Effector memory CD4-positive, alpha-beta T cell (primary cell): Measurements from ENCODE around the gene AK5.
A peak's percentile ranks its signal among the peaks of the same experiment; 100 is the strongest.

Source experiments
- DNase-seq, 3 donors: peaks; one replicate each; pipeline ENCODE4 v3.0.0-alpha.2; 2020
- H3K27ac ChIP-seq: 2 replicates; pipeline ENCODE4 v1.7.0; 2013; ENCODE audit warnings: mild to moderate bottlenecking, low read length, moderate library complexity; ENCODE audit not compliant: insufficient read depth, poor library complexity, severe bottlenecking
- H3K27me3 ChIP-seq: replicated peaks from 2 replicates; pipeline ENCODE4 v1.7.0; 2013; ENCODE audit warnings: mild to moderate bottlenecking, low read length; ENCODE audit not compliant: insufficient read depth, control insufficient read depth, poor library complexity, severe bottlenecking
- H3K36me3 ChIP-seq: 2 replicates; pipeline ENCODE4 v1.7.0; 2013; ENCODE audit warnings: mild to moderate bottlenecking, low read length, moderate library complexity; ENCODE audit not compliant: control insufficient read depth, insufficient read depth
- H3K4me1 ChIP-seq: 2 replicates; pipeline ENCODE4 v1.7.0; 2013; ENCODE audit warnings: low read length, mild to moderate bottlenecking; ENCODE audit not compliant: control insufficient read depth, insufficient read depth, poor library complexity, severe bottlenecking
- H3K4me3 ChIP-seq: 2 replicates; pipeline ENCODE4 v1.7.0; 2013; ENCODE audit warnings: low read length, low read depth, mild to moderate bottlenecking; ENCODE audit not compliant: insufficient read depth, poor library complexity, severe bottlenecking
- H3K9me3 ChIP-seq: 2 replicates; pipeline ENCODE4 v1.7.0; 2013; ENCODE audit warnings: mild to moderate bottlenecking, low read length, moderate library complexity; ENCODE audit not compliant: control insufficient read depth
- total RNA-seq, 3 donors: gene quantifications; one replicate each; lab custom pipeline; 2026; lab: John Stamatoyannopoulos, UW

AK5 gene, protein sequence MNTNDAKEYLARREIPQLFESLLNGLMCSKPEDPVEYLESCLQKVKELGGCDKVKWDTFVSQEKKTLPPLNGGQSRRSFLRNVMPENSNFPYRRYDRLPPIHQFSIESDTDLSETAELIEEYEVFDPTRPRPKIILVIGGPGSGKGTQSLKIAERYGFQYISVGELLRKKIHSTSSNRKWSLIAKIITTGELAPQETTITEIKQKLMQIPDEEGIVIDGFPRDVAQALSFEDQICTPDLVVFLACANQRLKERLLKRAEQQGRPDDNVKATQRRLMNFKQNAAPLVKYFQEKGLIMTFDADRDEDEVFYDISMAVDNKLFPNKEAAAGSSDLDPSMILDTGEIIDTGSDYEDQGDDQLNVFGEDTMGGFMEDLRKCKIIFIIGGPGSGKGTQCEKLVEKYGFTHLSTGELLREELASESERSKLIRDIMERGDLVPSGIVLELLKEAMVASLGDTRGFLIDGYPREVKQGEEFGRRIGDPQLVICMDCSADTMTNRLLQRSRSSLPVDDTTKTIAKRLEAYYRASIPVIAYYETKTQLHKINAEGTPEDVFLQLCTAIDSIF
- 4.1 to 24.0 (median 17.4) reads per million in 3 donors for total RNA-seq

DNA sequence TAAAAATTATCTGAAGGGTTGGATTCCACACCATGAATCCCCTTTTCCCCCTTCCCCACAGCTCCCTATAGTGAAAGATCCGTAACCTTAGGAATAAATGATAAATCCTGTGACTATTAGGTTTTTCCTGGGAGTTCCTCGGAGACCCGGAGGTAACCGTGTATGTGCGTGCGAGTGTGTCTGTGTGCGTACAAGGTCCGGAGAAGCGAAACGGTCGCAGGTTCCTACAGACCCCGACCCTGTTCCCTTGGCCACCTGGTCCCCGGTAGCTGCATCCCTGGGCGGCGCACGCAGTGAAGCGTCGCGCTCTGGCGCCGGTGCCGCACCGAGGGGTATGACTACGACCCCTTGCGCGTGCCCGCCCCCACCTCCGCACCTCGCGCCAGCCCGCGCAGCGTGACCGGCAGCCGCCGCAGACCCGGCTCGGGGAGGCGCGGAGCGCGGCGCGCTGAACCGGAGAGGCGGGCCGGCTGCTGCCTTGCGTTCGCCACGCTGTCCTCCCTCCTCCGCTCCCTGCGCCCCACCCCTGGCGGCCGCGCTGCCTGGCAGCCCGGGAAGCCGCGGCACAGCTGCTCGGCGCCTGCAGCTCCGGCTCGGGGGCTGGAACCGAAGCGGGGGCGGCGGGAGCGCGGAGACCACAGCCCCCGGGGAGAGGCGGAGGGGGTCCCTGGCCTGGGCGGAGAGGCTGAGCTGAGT is at the start of gene AK5:
Gene AK5, plus strand, starts transcription at position 529 of the 696 bp plus-strand sequence. CDS start 295 bp downstream, outside the sequence.
- H3K36me3 ChIP-seq = no peaks in the 10 kb centered on the region
- DNase-seq = peak in 1 of 3 donors; percentile 9
- peaks cover 11% of the 10 kb centered on the region for H3K4me1 ChIP-seq
- peak within 1 kb of the TSS; percentile 71 for H3K4me3 ChIP-seq
- H3K27ac ChIP-seq = no peak within 1 kb of the TSS
- H3K9me3 ChIP-seq = no peaks in the 10 kb centered on the region
- H3K27me3 ChIP-seq = no peaks in the 10 kb centered on the region

DNA sequence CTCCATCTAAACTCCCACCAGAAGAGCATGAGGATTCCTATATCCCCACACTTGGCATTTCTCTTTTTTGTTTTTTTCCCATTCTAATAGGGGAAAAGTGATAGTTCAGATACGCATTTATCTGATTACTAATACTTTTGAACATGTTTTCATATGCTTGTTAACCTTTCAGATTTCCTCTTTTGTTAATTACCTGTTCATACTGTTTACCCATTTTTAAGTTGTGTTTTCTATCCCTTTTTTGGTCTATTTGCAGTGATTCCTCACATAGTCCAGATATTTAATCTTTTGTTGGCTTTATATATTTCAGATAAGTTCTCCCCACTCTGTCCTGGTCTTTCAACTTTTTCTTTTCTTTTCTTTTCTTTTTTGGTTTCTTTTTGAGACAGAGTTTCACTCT is 49.0 kb upstream of the AK5 start:
- H3K27me3 ChIP-seq = no peaks in the 10 kb centered on the region
- no peaks in the 10 kb centered on the region for H3K36me3 ChIP-seq
- no peak for DNase-seq
- H3K9me3 ChIP-seq = no peaks in the 10 kb centered on the region
- no peak overlapping the region for H3K4me3 ChIP-seq
- no peak overlapping the region for H3K27ac ChIP-seq
- H3K4me1 ChIP-seq = no peaks in the 10 kb centered on the region

DNA sequence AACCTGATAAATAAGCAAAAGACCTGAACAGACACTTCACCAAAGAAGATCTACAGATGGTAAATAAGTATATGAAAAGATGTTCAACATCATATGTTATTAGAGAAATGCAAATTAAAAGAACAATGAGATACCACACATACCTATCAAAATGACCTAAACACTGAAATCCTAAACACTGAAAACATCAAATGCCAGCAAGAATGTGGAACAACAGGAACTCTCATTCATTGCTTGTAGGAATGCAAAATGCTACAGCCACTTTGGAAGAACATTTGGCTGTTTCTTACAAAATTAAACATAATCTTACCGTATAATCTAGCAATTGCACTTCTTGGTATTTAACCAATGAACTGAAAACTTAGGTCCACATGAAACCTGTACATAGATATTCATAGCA is 47.7 kb upstream of the AK5 start:
- Histone ChIP-seq H3K9me3 (no peaks in the 10 kb centered on the region), H3K36me3 (no peaks in the 10 kb centered on the region), H3K4me3 (no peak overlapping the region), H3K27me3 (no peaks in the 10 kb centered on the region), H3K4me1 (no peaks in the 10 kb centered on the region), H3K27ac (no peak overlapping the region)
- no peak for DNase-seq

DNA sequence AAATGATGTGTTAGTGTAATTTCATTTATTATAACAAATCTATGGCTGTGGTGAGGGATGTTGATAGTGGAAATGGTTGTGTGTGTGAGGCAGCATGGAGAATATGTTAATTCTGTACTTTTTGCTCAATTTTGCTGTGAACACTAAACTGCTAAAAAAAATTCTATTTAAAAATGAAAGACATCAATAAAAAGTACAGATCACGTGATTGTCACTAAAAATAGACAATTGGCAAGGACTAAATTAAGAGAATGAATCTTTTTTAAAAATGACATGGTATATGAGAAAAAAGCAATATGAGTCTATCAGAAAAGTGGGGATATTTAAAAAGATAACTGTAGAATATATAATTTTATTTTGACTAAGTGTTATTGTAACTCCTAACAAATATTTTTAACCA is 46.9 kb upstream of the AK5 start:
- no peak for DNase-seq
- Histone ChIP-seq H3K4me1 (no peaks in the 10 kb centered on the region), H3K27ac (no peak overlapping the region), H3K27me3 (no peaks in the 10 kb centered on the region), H3K36me3 (no peaks in the 10 kb centered on the region), H3K4me3 (no peak overlapping the region), H3K9me3 (no peaks in the 10 kb centered on the region)

DNA sequence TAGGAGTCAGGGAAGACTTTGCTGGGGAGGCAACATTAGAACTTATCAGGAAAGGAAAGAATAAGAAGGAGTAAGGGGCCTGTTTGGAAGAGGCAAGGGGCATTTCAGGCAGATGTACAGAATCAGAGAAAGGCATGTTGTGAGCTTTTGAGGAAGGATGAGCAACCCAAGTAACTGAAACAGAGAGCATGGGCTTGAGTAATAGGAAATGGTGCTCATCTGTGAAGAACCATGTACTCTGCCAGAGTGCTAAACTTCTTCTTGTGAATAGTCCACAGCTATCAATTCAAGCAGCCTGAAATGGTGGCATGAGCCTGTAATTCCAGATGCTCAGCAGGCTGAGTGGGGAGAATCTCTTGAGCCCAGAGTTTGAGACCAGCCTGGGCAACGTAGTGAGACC is 43.4 kb upstream of the AK5 start:
- no peaks in the 10 kb centered on the region for H3K4me1 ChIP-seq
- H3K27me3 ChIP-seq = no peaks in the 10 kb centered on the region
- no peak overlapping the region for H3K4me3 ChIP-seq
- H3K36me3 ChIP-seq = no peaks in the 10 kb centered on the region
- no peak for DNase-seq
- no peaks in the 10 kb centered on the region for H3K9me3 ChIP-seq
- H3K27ac ChIP-seq = no peak overlapping the region

DNA sequence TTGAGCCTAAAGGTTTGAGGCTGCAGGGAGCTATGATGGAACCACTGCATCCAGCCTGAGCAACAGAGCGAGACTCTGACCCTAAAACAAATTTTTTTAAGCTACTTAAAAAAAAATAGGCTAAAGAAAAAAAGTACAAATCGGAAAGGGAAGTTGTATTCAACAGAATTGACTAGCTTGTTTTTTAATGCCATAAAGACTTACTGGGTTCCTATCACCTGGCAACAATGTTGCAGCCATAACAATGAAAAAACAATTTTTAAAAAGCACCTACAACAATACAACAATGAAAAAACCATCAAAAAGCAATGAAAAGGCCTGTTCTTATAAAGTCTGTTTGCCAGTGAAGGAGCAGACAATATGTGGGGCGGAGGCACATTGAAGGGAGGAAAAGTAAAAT is 42.5 kb upstream of the AK5 start:
- H3K27me3 ChIP-seq = no peaks in the 10 kb centered on the region
- no peak overlapping the region for H3K27ac ChIP-seq
- DNase-seq = no peak
- H3K4me3 ChIP-seq = no peak overlapping the region
- no peaks in the 10 kb centered on the region for H3K36me3 ChIP-seq
- no peaks in the 10 kb centered on the region for H3K9me3 ChIP-seq
- H3K4me1 ChIP-seq = no peaks in the 10 kb centered on the region

DNA sequence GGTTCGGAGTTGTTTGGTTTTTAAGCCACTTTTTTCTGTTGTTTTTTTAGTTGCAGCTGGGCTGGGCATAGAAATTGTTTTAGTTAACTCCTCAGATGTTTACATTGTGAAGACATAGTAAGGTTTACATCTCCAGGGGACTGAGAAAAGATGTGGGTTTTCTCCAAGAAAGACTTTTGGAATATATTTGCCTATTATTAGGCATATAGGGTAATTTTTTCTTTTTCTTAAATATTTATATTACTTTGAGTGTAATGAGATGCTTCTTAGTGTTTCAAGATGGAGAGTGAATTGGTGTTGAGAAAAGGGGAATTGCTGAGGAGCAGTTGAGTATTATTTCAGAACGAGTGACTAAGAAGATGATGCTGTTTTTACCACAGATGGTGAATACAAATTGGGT is 36.0 kb upstream of the AK5 start:
- Histone ChIP-seq H3K27me3 (no peaks in the 10 kb centered on the region), H3K9me3 (peaks cover 9% of the 10 kb centered on the region), H3K27ac (no peak overlapping the region), H3K4me1 (no peaks in the 10 kb centered on the region), H3K4me3 (no peak overlapping the region), H3K36me3 (no peaks in the 10 kb centered on the region)
- no peak for DNase-seq

DNA sequence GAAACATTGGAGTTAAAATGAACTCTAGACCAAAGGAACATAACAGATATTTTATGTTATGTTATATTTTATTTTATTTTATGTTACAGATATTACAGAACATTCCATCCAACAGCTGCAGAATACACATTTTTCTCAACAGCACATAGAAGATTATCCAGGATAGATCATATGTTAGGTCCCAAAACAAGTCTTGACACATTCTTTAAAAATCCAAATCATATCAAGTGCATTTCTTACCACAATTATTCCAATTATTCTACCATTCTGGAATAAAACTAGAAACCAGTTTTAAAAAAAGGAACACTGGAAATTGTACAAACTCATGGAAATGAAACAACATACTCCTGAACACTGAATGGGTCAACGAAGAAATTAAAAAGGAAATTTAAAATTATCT is 31.7 kb upstream of the AK5 start:
- Histone ChIP-seq H3K4me1 (no peaks in the 10 kb centered on the region), H3K27me3 (no peaks in the 10 kb centered on the region), H3K4me3 (no peak overlapping the region), H3K9me3 (peaks cover 12% of the 10 kb centered on the region), H3K27ac (no peak overlapping the region), H3K36me3 (no peaks in the 10 kb centered on the region)
- no peak for DNase-seq

DNA sequence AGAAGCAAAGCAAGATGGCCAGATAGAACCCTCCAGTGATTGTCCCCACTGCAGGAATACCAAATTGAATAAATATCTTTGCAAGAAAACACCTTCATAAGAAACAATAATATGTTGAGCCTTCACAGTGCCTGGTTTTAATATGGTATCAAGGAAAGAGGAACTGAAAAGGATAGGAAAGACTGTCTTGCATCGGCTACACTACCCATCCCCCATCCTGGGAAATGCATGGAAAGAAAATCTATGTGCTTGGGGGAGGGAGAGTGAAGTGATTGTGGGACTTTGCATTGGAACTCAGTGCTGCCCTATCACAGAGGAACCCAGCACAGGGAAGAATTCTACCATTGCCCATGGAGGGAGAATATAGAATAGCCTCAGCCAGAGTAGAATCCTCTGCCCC is 28.6 kb upstream of the AK5 start:
- Histone ChIP-seq H3K4me3 (no peak overlapping the region), H3K4me1 (no peaks in the 10 kb centered on the region), H3K9me3 (peaks cover 5% of the 10 kb centered on the region), H3K27ac (no peak overlapping the region), H3K36me3 (no peaks in the 10 kb centered on the region), H3K27me3 (no peaks in the 10 kb centered on the region)
- DNase-seq = no peak

DNA sequence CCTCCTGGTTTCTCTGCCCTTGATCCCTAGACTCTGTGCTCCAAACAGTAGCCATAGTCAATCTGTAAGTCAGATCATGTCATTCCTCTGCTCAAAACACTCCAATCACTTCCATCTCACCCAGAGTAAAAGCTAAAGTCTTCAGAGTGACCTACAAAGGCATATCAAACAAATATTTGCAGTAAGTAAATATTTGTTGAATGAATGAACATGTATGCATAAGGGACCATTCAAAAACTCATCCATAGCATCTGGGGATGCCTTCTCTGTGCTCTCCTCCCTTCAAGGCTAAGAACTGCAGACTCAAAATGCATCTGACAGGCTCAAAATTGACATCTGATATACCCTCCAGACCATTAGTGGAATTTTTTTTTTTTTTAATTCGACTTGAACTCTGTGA is 18.1 kb upstream of the AK5 start:
- Histone ChIP-seq H3K4me3 (no peak overlapping the region), H3K9me3 (no peaks in the 10 kb centered on the region), H3K36me3 (no peaks in the 10 kb centered on the region), H3K27me3 (no peaks in the 10 kb centered on the region), H3K27ac (no peak overlapping the region), H3K4me1 (no peaks in the 10 kb centered on the region)
- no peak for DNase-seq
